ENCODE results near the gene BRINP2. TPM values are rescaled to one million over a fixed set of nuclear protein-coding genes. Genes with fewer than 3 reads are reported as not detected.

Gene BRINP2
- total RNA-seq, 1 experiment from 2014 or later, result not detected

GRCh38 chr1:177171536-177172123 is 872 bp downstream of the BRINP2 start:
- Mint-ChIP-seq H3K9me3 (ENCODE audit: low read depth, unreplicated experiment) (no peaks in the 10 kb centered on the region), H3K4me1 (ENCODE audit: low read depth, unreplicated experiment) (no peaks in the 10 kb centered on the region), H3K27me3 (ENCODE audit: unreplicated experiment) (no peaks in the 10 kb centered on the region), H3K27ac (ENCODE audit: unreplicated experiment) (no peak overlapping the region), H3K4me3 (ENCODE audit: low read depth, unreplicated experiment) (no peak overlapping the region), H3K36me3 (ENCODE audit: insufficient read depth, unreplicated experiment) (no peaks in the 10 kb centered on the region)
- no peak for DNase-seq
- intact Hi-C loops (cut with micrococcal nuclease; ENCODE audit: unreplicated experiment), result no loop called here
- CTCF ChIA-PET, result no interaction called here
- BruUV-seq (replicated peaks), result no TSS peak
- no peak for TF ChIP-seq CTCF (IDR thresholded peaks at IDR 0.05; ENCODE audit: unreplicated experiment)

DNA sequence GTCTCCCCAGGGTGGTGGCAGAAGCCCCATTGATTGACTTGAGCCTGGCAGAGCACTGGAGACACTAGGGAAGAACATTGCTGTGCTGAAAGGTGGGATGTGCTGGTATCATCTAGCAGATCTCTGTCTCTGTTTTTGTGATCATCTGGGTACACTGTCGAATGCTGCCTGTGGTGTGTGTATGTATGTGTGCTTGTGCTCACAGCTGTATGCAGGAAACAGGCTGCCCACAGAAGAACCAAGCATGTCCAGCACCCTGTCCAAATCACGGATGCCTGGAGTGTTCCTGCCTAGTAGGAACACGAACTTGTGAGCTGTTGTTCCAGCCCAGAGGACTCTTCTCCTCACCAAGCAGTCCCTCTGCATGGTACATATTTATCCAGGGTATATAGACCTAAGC is 1.5 kb downstream of the BRINP2 start:
- no peak for DNase-seq
- intact Hi-C loops (cut with micrococcal nuclease; ENCODE audit: unreplicated experiment), result no loop called here
- Mint-ChIP-seq H3K4me3 (ENCODE audit: low read depth, unreplicated experiment) (no peak overlapping the region), H3K27me3 (ENCODE audit: unreplicated experiment) (no peaks in the 10 kb centered on the region), H3K36me3 (ENCODE audit: insufficient read depth, unreplicated experiment) (no peaks in the 10 kb centered on the region), H3K4me1 (ENCODE audit: low read depth, unreplicated experiment) (no peaks in the 10 kb centered on the region), H3K27ac (ENCODE audit: unreplicated experiment) (no peak overlapping the region), H3K9me3 (ENCODE audit: low read depth, unreplicated experiment) (no peaks in the 10 kb centered on the region)
- no TSS peak for BruUV-seq (replicated peaks)
- TF ChIP-seq CTCF (IDR thresholded peaks at IDR 0.05; ENCODE audit: unreplicated experiment), result no peak
- CTCF ChIA-PET, result no interaction called here

- no peaks in the 10 kb centered on the region for H3K27me3 Mint-ChIP-seq (ENCODE audit: unreplicated experiment)
- CTCF ChIA-PET, result no interaction called here
- no peak for TF ChIP-seq CTCF (IDR thresholded peaks at IDR 0.05; ENCODE audit: unreplicated experiment)
- no TSS peak for BruUV-seq (replicated peaks)
- H3K4me1 Mint-ChIP-seq (ENCODE audit: low read depth, unreplicated experiment), result no peaks in the 10 kb centered on the region
- intact Hi-C loops (cut with micrococcal nuclease; ENCODE audit: unreplicated experiment), result no loop called here
- no peak overlapping the region for H3K4me3 Mint-ChIP-seq (ENCODE audit: low read depth, unreplicated experiment)
- H3K27ac Mint-ChIP-seq (ENCODE audit: unreplicated experiment), result no peak overlapping the region
- H3K36me3 Mint-ChIP-seq (ENCODE audit: insufficient read depth, unreplicated experiment), result no peaks in the 10 kb centered on the region
- no peaks in the 10 kb centered on the region for H3K9me3 Mint-ChIP-seq (ENCODE audit: low read depth, unreplicated experiment)
- DNase-seq, result no peak
Measured at GRCh38 chr1:177172866-177173265, 2.1 kb downstream of the BRINP2 start.

DNA sequence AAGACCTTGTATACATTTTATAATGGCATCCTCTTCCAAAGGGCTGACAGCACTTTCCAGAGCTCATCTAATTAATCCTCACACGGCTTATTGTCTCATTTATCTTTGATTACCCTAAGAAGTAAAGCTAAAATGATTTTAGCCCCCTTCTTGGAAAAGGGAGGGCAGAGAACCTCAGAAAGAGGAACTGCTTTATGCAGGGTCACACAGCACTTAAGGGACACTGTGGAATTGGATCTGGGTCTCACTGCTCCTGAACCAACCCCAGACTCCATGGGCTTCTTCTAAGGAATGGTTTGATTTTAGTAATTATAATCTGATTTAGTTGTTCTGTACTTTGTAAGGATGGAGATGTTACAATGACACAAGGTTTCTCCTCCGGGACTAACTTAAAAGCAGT is 3.2 kb downstream of the BRINP2 start:
- BruUV-seq (replicated peaks), result no TSS peak
- no peak for DNase-seq
- Mint-ChIP-seq H3K27ac (ENCODE audit: unreplicated experiment) (no peak overlapping the region), H3K9me3 (ENCODE audit: low read depth, unreplicated experiment) (no peaks in the 10 kb centered on the region), H3K4me3 (ENCODE audit: low read depth, unreplicated experiment) (no peak overlapping the region), H3K4me1 (ENCODE audit: low read depth, unreplicated experiment) (no peaks in the 10 kb centered on the region), H3K36me3 (ENCODE audit: insufficient read depth, unreplicated experiment) (no peaks in the 10 kb centered on the region), H3K27me3 (ENCODE audit: unreplicated experiment) (no peaks in the 10 kb centered on the region)
- CTCF ChIA-PET, result no interaction called here
- intact Hi-C loops (cut with micrococcal nuclease; ENCODE audit: unreplicated experiment), result no loop called here
- no peak for TF ChIP-seq CTCF (IDR thresholded peaks at IDR 0.05; ENCODE audit: unreplicated experiment)

Measured in Calu3 (cell line).